ENCODE results near the gene ZRANB2. TPM values are rescaled to one million over a fixed set of nuclear protein-coding genes. Genes with fewer than 3 reads are reported as not detected.
A peak's percentile ranks its signal among the peaks of the same experiment; 100 is the strongest.

ZRANB2 gene
- total RNA-seq, 1 donor from 2014 or later = 105 TPM

DNA sequence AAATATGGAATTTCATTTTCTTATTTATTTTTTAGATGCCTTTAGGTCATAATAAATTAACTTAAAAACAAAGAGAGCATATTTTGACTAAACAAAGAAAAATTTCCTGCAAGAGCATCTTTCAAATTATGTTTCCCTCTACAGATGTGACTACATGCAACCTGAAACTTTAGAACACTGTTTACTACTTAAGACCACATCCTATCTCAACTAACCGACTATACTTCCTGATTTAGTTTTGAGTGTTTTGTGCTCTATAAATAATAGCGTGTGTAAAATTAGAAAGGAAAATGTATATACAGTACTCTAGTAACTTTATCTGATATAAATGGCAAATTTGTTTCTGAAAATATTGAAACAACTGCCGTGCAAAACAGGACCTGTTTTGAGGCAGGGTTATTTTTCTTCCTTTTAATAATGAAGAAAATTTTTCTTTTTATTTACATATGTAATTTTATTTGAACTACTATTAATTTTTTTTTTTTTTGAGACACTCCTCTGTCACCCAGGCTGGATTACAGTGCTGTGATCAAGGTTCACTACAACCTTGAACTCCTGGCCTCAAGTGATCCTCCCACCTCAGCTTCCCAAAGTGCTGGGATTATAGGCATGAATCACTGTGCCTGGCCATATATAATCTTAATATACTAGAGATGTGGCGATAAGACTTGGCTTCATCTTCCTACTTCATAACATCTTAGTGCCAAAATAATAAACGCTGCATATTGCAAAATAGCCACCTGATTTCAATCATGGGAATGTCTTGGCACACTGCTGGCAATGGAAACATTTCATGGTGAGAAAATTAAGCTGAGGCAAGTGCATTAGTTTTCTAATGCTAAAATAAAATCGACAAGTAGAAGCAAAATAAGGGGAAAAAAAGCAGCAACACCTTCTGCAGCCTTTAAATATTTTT is 12.3 kb downstream of the ZRANB2 start:
- DNase-seq (ENCODE audit: low spot score) = no peak

- DNase-seq (ENCODE audit: low spot score) = no peak
Measured at GRCh38 chr1:71054791-71055190, 26.0 kb downstream of the ZRANB2 start.

DNA sequence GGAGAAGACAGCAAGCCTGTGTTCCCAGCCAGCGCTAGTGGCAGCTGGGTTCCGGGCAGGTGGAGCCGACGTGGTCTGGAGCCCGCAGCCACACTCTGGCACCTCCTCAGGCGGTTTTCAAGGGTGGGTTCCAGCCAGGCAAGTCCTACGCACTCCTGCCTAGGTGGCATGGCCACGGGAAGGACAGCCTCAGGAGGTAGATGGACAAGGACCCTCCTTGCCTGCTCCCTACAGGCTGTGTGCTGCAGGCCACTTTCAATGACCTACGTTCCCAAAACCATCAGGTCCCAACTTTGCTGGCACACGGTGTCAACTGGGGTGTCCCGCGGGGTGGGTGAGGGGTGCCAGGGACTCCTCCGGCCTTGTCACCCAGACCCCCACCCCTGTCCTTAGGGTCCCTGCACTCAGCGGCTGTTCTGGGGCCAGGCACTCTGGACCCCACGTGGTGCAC is 26.5 kb downstream of the ZRANB2 start:
- DNase-seq (ENCODE audit: low spot score) = no peak

DNA sequence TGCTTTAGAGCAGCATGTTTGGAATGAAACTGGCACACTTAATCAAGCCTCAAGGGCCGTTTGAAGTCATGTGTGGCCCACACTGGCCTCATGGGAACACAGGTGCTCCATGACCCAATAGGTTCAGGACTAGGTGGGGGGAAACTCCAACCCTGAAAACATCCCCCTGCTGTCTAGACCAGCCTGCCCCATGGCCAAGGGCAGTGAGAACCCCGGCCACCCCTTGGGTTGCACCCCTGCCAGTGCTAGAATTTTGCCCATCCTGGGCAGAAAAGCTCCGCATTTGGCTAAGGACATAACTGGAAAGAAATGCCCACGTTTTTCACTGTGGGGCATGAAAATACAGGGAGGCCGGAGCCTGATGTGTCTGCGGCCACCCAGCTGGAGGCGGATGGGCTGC is 27.1 kb downstream of the ZRANB2 start:
- DNase-seq (ENCODE audit: low spot score) = no peak

DNA sequence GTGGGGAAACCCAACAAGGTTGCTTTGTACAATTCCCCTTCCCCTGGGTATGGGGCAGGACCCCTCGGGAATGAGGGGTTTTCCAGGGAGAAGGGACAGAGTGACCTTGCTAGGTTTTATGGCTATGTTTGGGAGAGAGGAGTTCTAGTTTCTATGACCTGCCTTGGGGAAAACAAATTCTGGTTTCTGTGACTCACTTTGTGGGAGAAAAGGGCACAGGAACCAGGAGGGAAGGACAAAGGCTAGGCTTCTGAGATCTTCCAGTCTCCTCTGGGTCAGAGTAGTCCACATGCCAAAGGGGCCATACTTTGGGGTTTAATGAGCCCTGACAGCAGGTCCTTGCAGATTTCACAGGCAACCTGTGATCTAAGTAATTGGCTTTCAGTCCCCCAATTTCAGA is 27.7 kb downstream of the ZRANB2 start:
- DNase-seq (ENCODE audit: low spot score) = no peak

- no peak for DNase-seq (ENCODE audit: low spot score)
Measured at GRCh38 chr1:71049951-71050598, 30.8 kb downstream of the ZRANB2 start.

GRCh38 chr1:71047635-71048607 is 32.9 kb downstream of the ZRANB2 start, which contains the start of gene PTGER3:
Gene PTGER3, minus strand, starts transcription at chr1:71047816. Its CDS starts 239 bp downstream, at chr1:71047577.
- DNase-seq (ENCODE audit: low spot score) = peak; percentile 61

DNA sequence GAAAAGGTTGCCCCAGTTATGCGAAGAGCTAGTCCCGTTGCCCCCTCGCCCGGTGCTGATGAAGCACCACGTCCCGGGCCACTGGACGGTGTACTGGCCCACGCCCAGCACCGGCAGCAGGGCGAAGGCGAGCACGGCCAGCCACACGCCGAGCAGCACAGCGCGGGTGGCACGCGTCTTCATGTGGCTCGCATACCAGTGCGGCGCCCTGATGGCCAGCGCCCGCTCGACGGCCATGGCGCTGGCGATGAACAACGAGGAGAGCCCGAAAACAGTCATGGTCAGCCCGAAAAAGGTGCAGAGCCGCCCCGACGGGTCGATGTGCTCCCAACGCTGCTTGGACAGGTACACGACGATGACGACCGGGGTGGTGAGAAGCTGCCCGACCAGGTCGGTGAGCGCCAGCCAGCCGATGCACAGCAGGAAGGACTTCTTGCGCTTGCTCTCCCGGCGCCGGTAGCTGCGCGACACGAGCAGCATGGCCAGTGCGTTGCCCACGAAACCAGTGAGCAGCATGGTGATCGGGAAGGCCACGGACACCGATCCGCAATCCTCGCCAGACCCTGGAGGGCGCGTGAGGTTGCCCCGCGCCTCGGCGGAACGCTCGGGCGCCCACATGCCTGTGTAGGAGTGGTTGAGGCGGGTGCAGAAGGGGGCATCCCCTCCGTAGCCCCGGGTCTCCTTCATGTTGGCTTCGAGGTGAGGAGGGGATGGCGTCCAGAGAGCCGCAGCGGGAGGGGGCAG is 33.8 kb downstream of the ZRANB2 start:
- no peak for DNase-seq (ENCODE audit: low spot score)

DNA sequence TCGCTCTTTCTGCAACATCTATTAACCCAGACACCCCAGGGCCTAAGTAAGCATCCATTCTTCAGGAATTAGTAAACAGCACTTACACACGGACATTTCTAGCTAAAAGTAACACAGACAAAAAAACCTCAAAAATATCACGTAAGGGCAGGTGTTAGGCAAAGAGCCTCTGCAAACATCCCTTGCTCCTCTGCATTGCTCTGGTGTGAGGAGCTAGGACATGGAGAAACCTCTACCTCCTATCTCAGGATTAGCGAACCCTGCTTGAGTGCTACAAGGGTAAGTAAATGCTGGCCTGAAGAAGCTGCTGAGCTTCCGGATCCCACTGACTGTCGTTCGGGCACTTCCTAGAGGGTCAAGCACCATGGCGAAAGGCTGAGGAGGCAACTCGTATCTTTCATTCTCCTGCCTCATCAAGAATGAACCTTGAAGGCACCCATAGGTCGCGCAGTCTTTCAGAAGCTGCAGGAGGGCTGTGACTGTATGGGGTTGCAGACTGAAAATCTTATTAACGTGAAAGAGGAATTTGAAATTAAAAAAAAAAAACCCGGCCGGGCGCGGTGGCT is 35.3 kb downstream of the ZRANB2 start:
- DNase-seq (ENCODE audit: low spot score) = no peak

- no peak for DNase-seq (ENCODE audit: low spot score)
Measured at GRCh38 chr1:71044833-71045232, 36.0 kb downstream of the ZRANB2 start.

GRCh38 chr1:71043065-71043464 is 37.8 kb downstream of the ZRANB2 start:
- no peak for DNase-seq (ENCODE audit: low spot score)

GRCh38 chr1:71041806-71042205 is 39.0 kb downstream of the ZRANB2 start:
- no peak for DNase-seq (ENCODE audit: low spot score)

DNA sequence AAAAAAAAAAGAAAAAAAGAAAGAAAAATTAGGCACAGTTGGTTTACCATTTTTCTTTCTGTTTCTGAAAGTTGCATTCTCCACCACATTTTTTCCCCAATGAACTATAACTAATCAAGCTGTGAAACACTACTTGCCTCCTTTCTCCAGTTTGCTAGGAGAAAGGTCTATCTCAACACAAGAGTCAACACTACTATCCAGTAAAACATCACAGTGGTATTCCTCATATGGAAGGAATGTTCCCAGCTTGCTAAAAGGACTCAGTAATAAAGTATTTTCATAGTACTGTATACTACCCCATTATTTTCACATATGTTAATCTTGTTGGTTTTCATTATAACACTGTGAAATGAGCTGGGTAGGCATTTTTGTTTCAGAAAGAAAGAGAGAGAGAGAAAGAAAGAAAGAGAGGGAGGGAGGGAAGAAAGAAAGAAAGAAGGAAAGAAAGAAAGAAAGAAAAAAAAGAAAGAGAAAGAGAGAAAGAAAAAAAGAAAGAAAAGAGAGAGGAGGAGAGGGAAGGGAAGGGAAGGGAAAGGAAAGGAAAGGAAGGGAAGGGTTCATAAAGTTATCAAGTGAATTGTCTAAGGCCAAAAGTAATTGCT is 41.1 kb downstream of the ZRANB2 start:
- no peak for DNase-seq (ENCODE audit: low spot score)

DNA sequence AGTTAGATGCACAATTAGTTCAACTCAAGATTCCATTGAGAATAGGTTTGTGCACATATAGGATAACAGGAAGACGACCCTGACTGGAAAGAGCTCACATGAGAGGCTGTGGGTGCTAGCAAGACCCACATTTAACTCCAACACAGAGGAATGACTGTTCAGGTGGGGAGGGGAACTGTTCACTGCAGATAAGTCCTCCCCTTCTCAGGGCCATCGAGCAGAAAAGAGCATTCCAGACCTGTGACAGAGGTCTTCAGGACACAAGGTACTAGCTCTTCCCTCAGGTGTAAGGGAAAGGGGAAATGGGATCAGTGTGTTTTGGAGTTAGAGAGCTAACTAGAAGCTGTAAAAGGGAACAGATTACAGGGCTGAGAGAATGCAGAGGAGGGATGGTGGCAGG is 41.9 kb downstream of the ZRANB2 start:
- no peak for DNase-seq (ENCODE audit: low spot score)

DNA sequence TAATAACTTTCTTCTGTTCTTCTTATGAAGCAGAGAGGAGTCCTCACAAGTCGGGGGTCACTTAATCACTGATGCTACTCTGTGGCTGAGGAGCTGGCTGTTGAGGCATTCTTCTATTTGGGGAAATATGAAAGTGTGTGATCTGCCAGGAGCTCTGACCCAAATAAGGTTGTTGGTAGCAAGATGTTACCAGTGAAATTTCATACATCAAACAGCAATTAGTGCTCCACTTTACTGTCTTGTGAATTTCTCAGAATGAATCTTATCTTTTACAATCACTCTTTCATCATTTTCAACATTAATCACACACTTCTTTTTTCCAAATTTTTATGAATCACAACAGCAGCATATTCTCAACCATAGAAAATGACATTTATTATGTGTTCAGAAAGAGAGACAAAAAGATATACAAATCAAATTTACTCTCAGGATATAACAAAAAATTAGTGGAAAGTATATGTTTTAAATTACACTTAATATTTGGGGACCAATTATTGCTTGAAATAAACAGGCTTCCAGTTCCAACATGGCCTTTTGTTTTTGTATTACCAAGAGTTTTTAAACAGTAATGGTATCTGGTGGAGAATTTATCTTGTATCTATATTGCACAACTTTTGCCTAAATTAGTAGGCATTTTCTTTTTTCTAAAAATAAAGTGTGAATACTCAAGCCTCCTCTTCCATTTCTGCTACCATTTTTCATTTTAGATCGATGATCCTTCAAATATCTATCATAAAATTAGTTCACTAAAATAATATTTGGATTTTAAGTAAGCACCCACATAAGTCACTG is 42.8 kb downstream of the ZRANB2 start:
- no peak for DNase-seq (ENCODE audit: low spot score)

DNA sequence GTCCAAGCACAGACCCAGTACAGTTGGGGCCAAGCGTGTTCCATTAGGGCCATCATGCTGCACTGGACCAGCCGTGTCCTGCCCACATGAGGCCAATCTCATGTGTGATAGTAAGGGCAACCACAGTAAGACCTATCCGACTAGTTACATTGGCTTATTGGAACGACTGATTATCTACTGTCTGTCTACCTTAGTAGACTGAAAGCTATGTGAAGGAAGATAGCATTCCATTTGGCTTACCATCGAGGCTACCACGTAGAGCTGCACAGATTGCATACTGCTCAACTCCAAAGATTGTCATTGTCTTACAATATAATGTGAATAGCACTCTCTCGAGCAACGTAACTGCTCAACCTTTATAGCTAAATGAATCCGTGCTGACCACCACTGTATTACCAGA is 43.8 kb downstream of the ZRANB2 start:
- no peak for DNase-seq (ENCODE audit: low spot score)

DNA sequence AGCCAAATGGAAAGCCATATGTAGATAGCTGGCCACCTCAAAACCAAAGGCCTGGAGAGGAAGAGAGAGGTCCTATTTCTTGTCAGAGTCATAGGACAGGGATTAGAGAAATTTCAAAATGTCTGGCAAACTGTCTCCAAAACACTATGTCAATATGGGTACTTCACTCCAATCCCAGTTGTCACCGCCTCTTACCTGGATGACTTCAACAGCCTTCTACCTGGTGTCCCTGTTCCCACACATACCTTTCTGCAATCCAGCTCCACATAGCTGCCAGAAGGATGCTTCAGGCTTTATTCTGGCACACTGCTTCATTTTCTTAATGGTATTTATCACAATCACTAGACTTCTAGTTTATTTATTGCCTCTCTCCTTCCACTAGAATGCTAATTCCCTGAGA is 47.7 kb downstream of the ZRANB2 start:
- DNase-seq (ENCODE audit: low spot score) = no peak

- DNase-seq (ENCODE audit: low spot score) = no peak
Measured at GRCh38 chr1:71031426-71031825, 49.4 kb downstream of the ZRANB2 start.

DNA sequence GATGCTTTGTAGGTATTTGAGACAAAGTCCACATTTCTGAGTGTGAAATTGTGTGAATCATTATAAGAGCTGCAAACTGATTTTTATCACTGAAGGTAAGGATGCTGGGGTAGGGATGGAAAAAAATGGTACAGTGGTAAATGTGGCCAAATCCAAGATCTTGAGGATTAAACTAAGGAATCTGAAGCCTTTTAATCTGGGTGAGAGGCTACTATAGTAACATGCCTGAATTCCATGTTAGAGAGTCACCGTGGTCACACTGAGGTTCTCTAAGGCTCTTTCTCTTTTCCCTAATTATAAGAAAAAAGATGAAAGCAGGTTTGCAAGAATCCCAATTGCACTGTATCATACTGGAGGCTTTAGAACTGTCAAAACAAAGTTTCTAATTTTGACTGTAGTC is 50.8 kb downstream of the ZRANB2 start:
- DNase-seq (ENCODE audit: low spot score) = no peak

DNA sequence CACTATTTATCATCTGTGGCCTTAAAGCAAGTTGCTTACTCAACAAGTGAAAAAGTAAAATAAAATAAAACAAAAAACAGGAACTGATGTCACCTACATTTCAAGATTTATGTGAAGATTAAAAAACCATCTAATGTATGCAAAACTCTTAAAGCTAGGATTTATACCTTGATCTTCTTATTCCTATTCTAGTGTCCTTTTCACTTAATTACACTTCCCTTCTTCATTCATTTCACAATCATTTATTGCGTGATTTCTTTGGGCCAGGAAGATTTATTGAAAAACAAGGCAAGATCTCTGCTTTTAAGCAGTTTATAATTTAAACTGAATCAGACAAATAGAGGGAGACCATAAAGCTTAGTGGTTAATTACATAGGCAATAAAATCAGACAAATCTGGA is 51.9 kb downstream of the ZRANB2 start:
- no peak for DNase-seq (ENCODE audit: low spot score)

All from ureter (tissue), 1 donor.